Mesothelial cell of epicardium (in vitro differentiated cells): ENCODE data around the gene CCNB1IP1. TPM values are rescaled to one million over a fixed set of nuclear protein-coding genes. Genes with fewer than 3 reads are reported as not detected.

Experiments
- DNase-seq, 2 experiments: peaks; one replicate each; pipeline ENCODE4 v3.0.0; 2021; ENCODE audit warnings: low spot score in 2 of 2; ENCODE audit not compliant: unreplicated experiment in 2 of 2
- H3K27ac Mint-ChIP-seq: 2 replicates; pipeline ENCODE4 v1.8.0; 2021; ENCODE audit warnings: mixed read lengths
- H3K27me3 Mint-ChIP-seq: 2 replicates; pipeline ENCODE4 v1.8.0; 2021; ENCODE audit warnings: low read depth, mixed read lengths
- H3K36me3 Mint-ChIP-seq: 2 replicates; pipeline ENCODE4 v1.8.0; 2021; ENCODE audit warnings: mixed read lengths
- H3K4me1 Mint-ChIP-seq: 2 replicates; pipeline ENCODE4 v1.8.0; 2021; ENCODE audit warnings: mixed read lengths
- H3K4me3 Mint-ChIP-seq: 2 replicates; pipeline ENCODE4 v1.8.0; 2021; ENCODE audit warnings: mild to moderate bottlenecking, moderate library complexity, mixed read lengths
- H3K9me3 Mint-ChIP-seq: 2 replicates; pipeline ENCODE4 v1.8.0; 2021; ENCODE audit warnings: mixed read lengths
- total RNA-seq: library from RNA; stranded (reverse); gene quantifications from 3 replicates; pipeline ENCODE4 v1.2.1, GENCODE V29; 2021
- TF ChIP-seq, protein P1 (sequence below): fragments of 200-600 bp; sonication (generic); IDR thresholded peaks from one replicate; pipeline ENCODE4 v1.5.0; 2021; ENCODE audit warnings: antibody characterized with exemption; ENCODE audit not compliant: unreplicated experiment

CCNB1IP1 gene
- 104 to 112 TPM (median 109 TPM) in 3 replicates for total RNA-seq

DNA sequence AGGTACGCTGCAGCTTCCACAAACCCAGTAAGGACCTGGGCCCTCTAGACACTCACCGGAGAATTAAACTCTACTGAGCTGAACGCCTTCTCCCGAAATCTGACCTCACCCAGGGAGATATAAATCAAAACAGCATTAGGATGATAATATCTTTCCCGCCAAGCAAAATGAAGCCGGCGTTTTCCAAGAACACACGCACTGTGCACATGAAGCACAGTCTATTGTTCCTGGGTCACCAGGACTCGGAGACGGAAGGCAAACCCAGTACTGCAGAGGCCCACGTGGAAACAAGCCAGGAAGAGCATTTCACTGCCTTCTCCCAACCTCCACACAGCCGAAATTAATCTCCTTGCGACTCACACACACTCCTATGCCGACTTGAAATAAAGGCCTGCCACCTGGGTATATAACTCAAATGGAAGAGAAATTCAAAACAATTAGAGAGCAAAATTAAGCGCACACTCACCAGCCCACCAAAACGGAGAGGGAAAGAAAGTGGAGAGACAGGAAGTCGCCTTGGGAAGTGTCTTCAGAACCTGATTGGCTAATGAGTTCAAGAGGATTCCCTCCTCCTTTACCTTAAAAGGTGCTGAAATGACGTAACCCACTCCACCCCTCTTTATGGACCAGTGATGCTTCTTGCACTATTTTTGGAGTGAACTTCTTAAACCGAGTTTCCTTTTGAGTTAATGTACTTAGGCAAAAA is at the start of gene CCNB1IP1:
Gene CCNB1IP1 (minus strand): TSS at position 492 of the 706 bp plus-strand sequence. CDS start 16,756 bp downstream, outside the sequence.
- H3K4me1 Mint-ChIP-seq, result peaks cover 21% of the 10 kb centered on the region
- H3K9me3 Mint-ChIP-seq, result no peaks in the 10 kb centered on the region
- peak in 1 of 2 experiments; percentile 54 for DNase-seq
- H3K36me3 Mint-ChIP-seq, result peaks cover 2% of the 10 kb centered on the region
- H3K27ac Mint-ChIP-seq, result peak within 1 kb of the TSS; percentile 99
- TF ChIP-seq, protein P1, sequence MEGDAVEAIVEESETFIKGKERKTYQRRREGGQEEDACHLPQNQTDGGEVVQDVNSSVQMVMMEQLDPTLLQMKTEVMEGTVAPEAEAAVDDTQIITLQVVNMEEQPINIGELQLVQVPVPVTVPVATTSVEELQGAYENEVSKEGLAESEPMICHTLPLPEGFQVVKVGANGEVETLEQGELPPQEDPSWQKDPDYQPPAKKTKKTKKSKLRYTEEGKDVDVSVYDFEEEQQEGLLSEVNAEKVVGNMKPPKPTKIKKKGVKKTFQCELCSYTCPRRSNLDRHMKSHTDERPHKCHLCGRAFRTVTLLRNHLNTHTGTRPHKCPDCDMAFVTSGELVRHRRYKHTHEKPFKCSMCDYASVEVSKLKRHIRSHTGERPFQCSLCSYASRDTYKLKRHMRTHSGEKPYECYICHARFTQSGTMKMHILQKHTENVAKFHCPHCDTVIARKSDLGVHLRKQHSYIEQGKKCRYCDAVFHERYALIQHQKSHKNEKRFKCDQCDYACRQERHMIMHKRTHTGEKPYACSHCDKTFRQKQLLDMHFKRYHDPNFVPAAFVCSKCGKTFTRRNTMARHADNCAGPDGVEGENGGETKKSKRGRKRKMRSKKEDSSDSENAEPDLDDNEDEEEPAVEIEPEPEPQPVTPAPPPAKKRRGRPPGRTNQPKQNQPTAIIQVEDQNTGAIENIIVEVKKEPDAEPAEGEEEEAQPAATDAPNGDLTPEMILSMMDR, result no peak
- peak within 1 kb of the TSS; percentile 93 for H3K4me3 Mint-ChIP-seq
- H3K27me3 Mint-ChIP-seq, result no peaks in the 10 kb centered on the region

GRCh38 chr14:20382526-20382925 is 49.4 kb upstream of the CCNB1IP1 start:
- H3K27me3 Mint-ChIP-seq, result no peaks in the 10 kb centered on the region
- H3K4me3 Mint-ChIP-seq, result no peak overlapping the region
- no peaks in the 10 kb centered on the region for H3K9me3 Mint-ChIP-seq
- H3K4me1 Mint-ChIP-seq, result no peaks in the 10 kb centered on the region
- H3K36me3 Mint-ChIP-seq, result peaks cover 21% of the 10 kb centered on the region
- TF ChIP-seq, protein P1, result no peak
- H3K27ac Mint-ChIP-seq, result no peak overlapping the region
- no peak for DNase-seq

DNA sequence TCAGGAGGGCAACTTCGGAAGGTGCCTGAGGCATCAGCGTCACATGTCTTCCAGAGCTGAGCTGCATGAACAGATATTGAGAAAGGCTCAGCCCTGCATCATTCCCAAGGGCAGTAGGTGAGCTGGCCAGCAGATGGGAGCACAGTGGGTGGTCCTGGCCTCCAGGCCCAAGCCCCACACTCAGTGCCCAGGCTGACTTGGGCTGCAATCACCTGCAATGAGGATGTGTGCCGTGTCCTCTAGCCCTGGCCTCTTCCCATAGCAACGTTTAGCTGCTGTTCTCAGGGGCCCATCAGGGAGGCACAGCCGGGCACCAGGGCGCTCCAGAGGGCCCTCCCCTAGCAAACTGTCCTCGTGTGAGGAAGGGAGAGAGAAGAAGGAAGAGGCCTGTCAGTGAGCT is 48.3 kb upstream of the CCNB1IP1 start:
- no peaks in the 10 kb centered on the region for H3K27me3 Mint-ChIP-seq
- TF ChIP-seq, protein P1, result no peak
- no peaks in the 10 kb centered on the region for H3K4me1 Mint-ChIP-seq
- no peak overlapping the region for H3K4me3 Mint-ChIP-seq
- DNase-seq, result no peak
- peaks cover 24% of the 10 kb centered on the region for H3K36me3 Mint-ChIP-seq
- no peaks in the 10 kb centered on the region for H3K9me3 Mint-ChIP-seq
- H3K27ac Mint-ChIP-seq, result no peak overlapping the region

DNA sequence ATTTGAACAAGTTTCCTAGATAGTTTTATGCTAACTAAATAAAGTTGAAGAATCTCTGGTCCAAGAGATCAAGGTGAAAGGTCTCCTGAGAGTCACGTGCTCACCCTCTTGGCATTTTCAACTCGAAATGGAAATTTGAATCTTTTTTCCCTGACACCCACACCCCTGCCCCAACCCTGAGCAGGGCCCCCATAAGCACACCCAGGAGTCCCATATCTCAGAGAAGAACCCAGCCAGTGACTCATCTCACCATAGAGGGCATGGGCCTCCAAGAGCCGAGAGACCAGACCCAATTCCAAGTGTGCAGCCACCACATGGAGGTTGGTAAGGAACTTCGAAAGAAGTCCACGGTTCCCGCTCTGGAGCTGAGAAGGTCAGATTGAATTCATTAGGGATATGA is 47.6 kb upstream of the CCNB1IP1 start:
- peaks cover 24% of the 10 kb centered on the region for H3K36me3 Mint-ChIP-seq
- no peak overlapping the region for H3K4me3 Mint-ChIP-seq
- TF ChIP-seq, protein P1, result no peak
- no peak overlapping the region for H3K27ac Mint-ChIP-seq
- no peaks in the 10 kb centered on the region for H3K9me3 Mint-ChIP-seq
- H3K27me3 Mint-ChIP-seq, result no peaks in the 10 kb centered on the region
- DNase-seq, result no peak
- no peaks in the 10 kb centered on the region for H3K4me1 Mint-ChIP-seq

- Mint-ChIP-seq H3K4me3 (no peak overlapping the region), H3K27me3 (no peaks in the 10 kb centered on the region), H3K36me3 (peaks cover 28% of the 10 kb centered on the region), H3K9me3 (no peaks in the 10 kb centered on the region), H3K4me1 (no peaks in the 10 kb centered on the region), H3K27ac (no peak overlapping the region)
- no peak for DNase-seq
- TF ChIP-seq, protein P1, result no peak
These were observed 46.7 kb upstream of the CCNB1IP1 start for GRCh38 chr14:20379743-20380142.
